Upper lobe of left lung (tissue), 4 donors: ENCODE results near the gene MBP.

Experiments
- POLR2A ChIP-seq, 4 donors: fragments of 450-650 bp; IDR thresholded peaks; one replicate each; pipeline ENCODE4 v1.5.1; 2016 to 2017; ENCODE audit warnings: antibody characterized with exemption in 4 of 4, mild to moderate bottlenecking in 2 of 4
- TF ChIP-seq, protein P1 (sequence below), 6 experiments: fragments of 450-650 bp in 4 of 6; fragments of 200-600 bp in 2 of 6; sonication (generic) in 2 of 6; IDR thresholded peaks; one replicate each; pipeline ENCODE4 v1.5.1; 2016 to 2019; ENCODE audit warnings: antibody characterized with exemption in 6 of 6

DNA sequence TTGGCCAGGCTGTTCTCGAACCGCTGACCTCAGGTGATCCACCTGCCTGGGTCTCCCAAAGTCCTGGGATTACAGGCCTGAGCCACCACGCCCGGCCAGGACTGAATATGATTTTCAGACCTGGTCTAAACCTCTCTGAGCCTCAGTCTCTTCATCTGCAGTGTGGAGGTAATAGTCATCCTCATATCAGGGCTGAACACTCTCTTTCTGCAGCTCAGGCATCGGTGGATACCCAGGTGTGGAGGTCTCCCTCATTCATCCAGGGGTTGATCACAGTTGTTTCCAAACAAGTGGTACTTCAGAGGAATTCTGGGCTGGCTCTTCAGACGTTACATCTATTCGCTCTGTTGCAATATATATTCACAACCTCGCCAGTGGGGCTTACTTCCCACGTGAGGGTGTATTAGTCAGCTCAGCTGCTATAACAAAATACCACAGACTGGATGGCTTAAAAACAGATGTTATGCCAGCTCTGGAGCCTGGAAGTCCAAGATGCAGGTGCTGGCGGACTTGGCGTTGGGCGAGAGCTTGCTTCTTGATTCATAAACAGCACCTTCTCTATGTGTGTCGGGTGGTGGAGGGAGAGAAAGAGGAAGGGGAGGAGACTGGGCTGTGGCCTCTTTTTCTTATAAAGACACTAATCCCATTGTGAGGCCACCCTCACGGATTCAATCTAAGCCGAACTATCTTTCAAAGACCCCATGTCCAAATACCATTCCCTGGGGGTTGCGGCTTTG, 2.9 kb upstream of the MBP start:
- TF ChIP-seq, protein P1, sequence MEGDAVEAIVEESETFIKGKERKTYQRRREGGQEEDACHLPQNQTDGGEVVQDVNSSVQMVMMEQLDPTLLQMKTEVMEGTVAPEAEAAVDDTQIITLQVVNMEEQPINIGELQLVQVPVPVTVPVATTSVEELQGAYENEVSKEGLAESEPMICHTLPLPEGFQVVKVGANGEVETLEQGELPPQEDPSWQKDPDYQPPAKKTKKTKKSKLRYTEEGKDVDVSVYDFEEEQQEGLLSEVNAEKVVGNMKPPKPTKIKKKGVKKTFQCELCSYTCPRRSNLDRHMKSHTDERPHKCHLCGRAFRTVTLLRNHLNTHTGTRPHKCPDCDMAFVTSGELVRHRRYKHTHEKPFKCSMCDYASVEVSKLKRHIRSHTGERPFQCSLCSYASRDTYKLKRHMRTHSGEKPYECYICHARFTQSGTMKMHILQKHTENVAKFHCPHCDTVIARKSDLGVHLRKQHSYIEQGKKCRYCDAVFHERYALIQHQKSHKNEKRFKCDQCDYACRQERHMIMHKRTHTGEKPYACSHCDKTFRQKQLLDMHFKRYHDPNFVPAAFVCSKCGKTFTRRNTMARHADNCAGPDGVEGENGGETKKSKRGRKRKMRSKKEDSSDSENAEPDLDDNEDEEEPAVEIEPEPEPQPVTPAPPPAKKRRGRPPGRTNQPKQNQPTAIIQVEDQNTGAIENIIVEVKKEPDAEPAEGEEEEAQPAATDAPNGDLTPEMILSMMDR (IDR thresholded peaks at IDR 0.05), result no peak
- no peak for TF ChIP-seq POLR2A (IDR thresholded peaks at IDR 0.05)
